Spleen (tissue), 3 donors: ENCODE results near the gene NPPB.

Experiments
- POLR2A ChIP-seq, 3 donors: fragments of 450-650 bp; IDR thresholded peaks; one replicate each; pipeline ENCODE4 v1.5.1; 2017; ENCODE audit warnings: antibody characterized with exemption in 3 of 3, mild to moderate bottlenecking in 1 of 3
- POLR2AphosphoS5 ChIP-seq, 3 donors: sonication (generic); formaldehyde crosslinking; IDR thresholded peaks; one replicate each; pipeline ENCODE4 v1.5.1; 2017; ENCODE audit warnings: antibody characterized with exemption in 3 of 3

- no peak for TF ChIP-seq POLR2A (IDR thresholded peaks at IDR 0.05)
- no peak for TF ChIP-seq POLR2AphosphoS5 (IDR thresholded peaks at IDR 0.05)
Observed at GRCh38 chr1:11898831-11899467, 40.2 kb upstream of the NPPB start.
